Erythroblast (primary cell): ENCODE data around the gene WDR76.

Experiments used
- DNase-seq, 2 experiments: peaks; one replicate each; lab custom pipeline; 2025; lab: John Stamatoyannopoulos, UW
- GATA1 ChIP-seq: IDR thresholded peaks from 2 replicates; pipeline ENCODE4 v1.6.1; 2011; ENCODE audit warnings: low read depth, mild to moderate bottlenecking, control low read depth, low read length, moderate library complexity
- POLR2A ChIP-seq: IDR thresholded peaks from 2 replicates; pipeline ENCODE4 v1.6.1; 2011; ENCODE audit warnings: mild to moderate bottlenecking, low read length

WDR76 gene

GRCh38 chr15:43826508-43827341 is at the start of gene WDR76:
Gene WDR76 (plus strand): TSS chr15:43827002. CDS start chr15:43827033, 31 bp downstream.
- no peak for TF ChIP-seq GATA1
- peak; percentile 72 for TF ChIP-seq POLR2A
- peak; percentile 93 to 94 for DNase-seq

GRCh38 chr15:43777267-43777914 is 49.4 kb upstream of the WDR76 start:
- TF ChIP-seq GATA1 (no peak), POLR2A (peak; percentile 78)
- peak; percentile 91 to 92 for DNase-seq

GRCh38 chr15:43779016-43779415 is 47.8 kb upstream of the WDR76 start:
- DNase-seq = no peak
- TF ChIP-seq POLR2A = no peak
- no peak for TF ChIP-seq GATA1

GRCh38 chr15:43789409-43789808 is 37.4 kb upstream of the WDR76 start:
- TF ChIP-seq GATA1 (no peak), POLR2A (no peak)
- no peak for DNase-seq

GRCh38 chr15:43791993-43792760 is 34.6 kb upstream of the WDR76 start, which contains the start of gene SERF2:
Gene SERF2 (plus strand): TSS chr15:43792320. CDS start chr15:43792377, 57 bp downstream.
- DNase-seq = peak; percentile 100
- peak; percentile 99 for TF ChIP-seq POLR2A
- no peak for TF ChIP-seq GATA1

GRCh38 chr15:43792761-43793476 is 33.9 kb upstream of the WDR76 start:
- no peak for TF ChIP-seq GATA1
- no peak for TF ChIP-seq POLR2A
- DNase-seq = peak; percentile 50 to 69

GRCh38 chr15:43793647-43794046 is 33.2 kb upstream of the WDR76 start:
- DNase-seq = no peak
- TF ChIP-seq POLR2A (no peak), GATA1 (no peak)

GRCh38 chr15:43794269-43795037 is 32.3 kb upstream of the WDR76 start:
- peak in 1 of 2 experiments; percentile 27 for DNase-seq
- no peak for TF ChIP-seq POLR2A
- TF ChIP-seq GATA1 = no peak

GRCh38 chr15:43795197-43795596 is 31.6 kb upstream of the WDR76 start:
- TF ChIP-seq POLR2A (no peak), GATA1 (no peak)

GRCh38 chr15:43795997-43796396 is 30.8 kb upstream of the WDR76 start:
- DNase-seq = no peak
- no peak for TF ChIP-seq GATA1
- no peak for TF ChIP-seq POLR2A

More at GRCh38 chr15:43795197-43795596, 31.6 kb upstream of the WDR76 start:
- no peak for DNase-seq

GRCh38 chr15:43796566-43796965 is 30.2 kb upstream of the WDR76 start:
- no peak for TF ChIP-seq POLR2A
- TF ChIP-seq GATA1 = no peak
- no peak for DNase-seq
